Measurements from ENCODE around the gene NCOA5. TPM values are rescaled to one million over a fixed set of nuclear protein-coding genes. Genes with fewer than 3 reads are reported as not detected.

Gene NCOA5
- total and polyA plus RNA-seq, 4 donors = 3.2 to 10.4 (median 8.7) TPM

GRCh38 chr20:46078954-46079353 is 10.8 kb downstream of the NCOA5 start:
- H3K27me3 ChIP-seq (ENCODE audit: control insufficient read depth in 4 of 4, insufficient read depth in 4 of 4, low read length in 3 of 4) = no peaks in the 10 kb centered on the region
- peaks cover 0 to 13% (median 4%) of the 10 kb centered on the region in 4 donors for H3K4me1 ChIP-seq (ENCODE audit: control insufficient read depth in 4 of 4, insufficient read depth in 4 of 4, low read length in 3 of 4)
- no peak overlapping the region for H3K27ac ChIP-seq (ENCODE audit: low read depth in 1 of 2, low read length in 2 of 2)
- WGBS = 85% methylated on average over 7 of the region's 7 CpGs
- TF ChIP-seq GABPA (IDR thresholded peaks at IDR 0.05 in 1 of 2, conservative IDR thresholded peaks at IDR 0.05 in 1 of 2) (no peak), RXRA (IDR thresholded peaks at IDR 0.05) (no peak), RAD21 (IDR thresholded peaks at IDR 0.05) (no peak), HNF4A (conservative IDR thresholded peaks at IDR 0.05) (no peak), FOXA2 (IDR thresholded peaks at IDR 0.05) (no peak), FOXA1 (IDR thresholded peaks at IDR 0.05) (no peak), ZBTB33 (IDR thresholded peaks at IDR 0.05) (no peak), JUND (IDR thresholded peaks at IDR 0.05) (no peak), HNF4G (IDR thresholded peaks at IDR 0.05) (no peak), EGR1 (IDR thresholded peaks at IDR 0.05; ENCODE audit: low read depth in 2 of 2) (no peak), NR2F2 (IDR thresholded peaks at IDR 0.05) (no peak), REST (IDR thresholded peaks at IDR 0.05) (no peak), CTCF (IDR thresholded peaks at IDR 0.05; ENCODE audit: low read depth, low read length, missing input control) (no peak)
- H3K36me3 ChIP-seq (ENCODE audit: control insufficient read depth in 4 of 4, insufficient read depth in 3 of 4, low read depth in 1 of 4, low read length in 3 of 4) = peaks cover 4 to 31% (median 23%) of the 10 kb centered on the region in 4 donors
- DNase-seq (ENCODE audit: low spot score) = no peak
- no peak overlapping the region for H3K4me3 ChIP-seq (ENCODE audit: low read depth in 1 of 3, low read length in 3 of 3)
- no peaks in the 10 kb centered on the region for H3K9me3 ChIP-seq (ENCODE audit: control insufficient read depth in 4 of 4, low read length in 3 of 4)
- H3K9ac ChIP-seq (ENCODE audit: low read depth in 1 of 2, low read length in 2 of 2) = no peak overlapping the region

GRCh38 chr20:46077642-46078305 is 12.0 kb downstream of the NCOA5 start:
- Histone ChIP-seq H3K4me3 (ENCODE audit: low read depth in 1 of 3, low read length in 3 of 3) (no peak overlapping the region), H3K27ac (ENCODE audit: low read depth in 1 of 2, low read length in 2 of 2) (no peak overlapping the region), H3K9ac (ENCODE audit: low read depth in 1 of 2, low read length in 2 of 2) (no peak overlapping the region), H3K27me3 (ENCODE audit: control insufficient read depth in 4 of 4, insufficient read depth in 4 of 4, low read length in 3 of 4) (no peaks in the 10 kb centered on the region), H3K9me3 (ENCODE audit: control insufficient read depth in 4 of 4, low read length in 3 of 4) (no peaks in the 10 kb centered on the region), H3K36me3 (ENCODE audit: control insufficient read depth in 4 of 4, insufficient read depth in 3 of 4, low read depth in 1 of 4, low read length in 3 of 4) (peaks cover 4 to 31% (median 23%) of the 10 kb centered on the region in 4 donors), H3K4me1 (ENCODE audit: control insufficient read depth in 4 of 4, insufficient read depth in 4 of 4, low read length in 3 of 4) (peaks cover 0 to 4% (median 1%) of the 10 kb centered on the region in 4 donors)
- DNase-seq (ENCODE audit: low spot score) = no peak
- TF ChIP-seq FOXA2 (IDR thresholded peaks at IDR 0.05) (no peak), EGR1 (IDR thresholded peaks at IDR 0.05; ENCODE audit: low read depth in 2 of 2) (no peak), HNF4A (conservative IDR thresholded peaks at IDR 0.05) (no peak), MAX (IDR thresholded peaks at IDR 0.05) (no peak), GABPA (IDR thresholded peaks at IDR 0.05 in 1 of 2, conservative IDR thresholded peaks at IDR 0.05 in 1 of 2) (no peak), YY1 (IDR thresholded peaks at IDR 0.05) (no peak), NR2F2 (IDR thresholded peaks at IDR 0.05) (no peak), SP1 (IDR thresholded peaks at IDR 0.05) (no peak), RAD21 (IDR thresholded peaks at IDR 0.05) (no peak), TAF1 (conservative IDR thresholded peaks at IDR 0.05) (no peak), RXRA (IDR thresholded peaks at IDR 0.05) (no peak), REST (IDR thresholded peaks at IDR 0.05) (no peak), HNF4G (IDR thresholded peaks at IDR 0.05) (no peak), ATF3 (IDR thresholded peaks at IDR 0.05) (no peak)
- WGBS = 96% methylated on average over 8 of the region's 8 CpGs
